KMS-11 (cell line): ENCODE data around the gene ABL2.

ENCODE experiments used
- H2AFZ ChIP-seq: fragments of 200-600 bp; sonication (generic); 2 replicates; pipeline ENCODE4 v1.6.1; 2016; ENCODE audit warnings: antibody characterized with exemption, mixed run types, low read depth
- H3K27ac ChIP-seq: fragments of 200-600 bp; sonication (generic); 2 replicates; pipeline ENCODE4 v1.6.1; 2016; ENCODE audit warnings: mild to moderate bottlenecking, mixed run types
- H3K27me3 ChIP-seq: fragments of 200-600 bp; sonication (generic); 2 replicates; pipeline ENCODE4 v1.6.1; 2017; ENCODE audit warnings: mild to moderate bottlenecking, low read depth, mixed run types, moderate library complexity; ENCODE audit not compliant: insufficient read depth
- H3K36me3 ChIP-seq: fragments of 200-600 bp; sonication (generic); 2 replicates; pipeline ENCODE4 v1.6.1; 2017; ENCODE audit warnings: mild to moderate bottlenecking, mixed run types; ENCODE audit not compliant: insufficient read depth
- H3K4me1 ChIP-seq: fragments of 200-600 bp; sonication (generic); 2 replicates; pipeline ENCODE4 v1.6.1; 2016; ENCODE audit warnings: mild to moderate bottlenecking, low read depth, mixed run types; ENCODE audit not compliant: poor library complexity, severe bottlenecking
- H3K4me2 ChIP-seq: fragments of 200-600 bp; sonication (generic); 2 replicates; pipeline ENCODE4 v1.7.0; 2016; ENCODE audit warnings: mild to moderate bottlenecking, mixed run types
- H3K4me3 ChIP-seq: fragments of 200-600 bp; sonication (generic); IDR thresholded peaks from 2 replicates; pipeline ENCODE4 v1.6.1; 2017; ENCODE audit warnings: low read depth, low read length, mixed read lengths; ENCODE audit not compliant: insufficient read depth
- H3K79me2 ChIP-seq: fragments of 200-600 bp; sonication (generic); 2 replicates; pipeline ENCODE4 v1.6.1; 2016; ENCODE audit warnings: low read depth, mixed run types; ENCODE audit not compliant: insufficient read depth
- H3K9ac ChIP-seq: fragments of 200-600 bp; sonication (generic); 2 replicates; pipeline ENCODE4 v1.6.1; 2016; ENCODE audit warnings: mild to moderate bottlenecking, mixed run types
- H4K20me1 ChIP-seq: fragments of 200-600 bp; sonication (generic); 2 replicates; pipeline ENCODE4 v1.6.1; 2016; ENCODE audit warnings: mild to moderate bottlenecking, mixed run types; ENCODE audit not compliant: insufficient read depth
- CTCF ChIP-seq: fragments of 200-600 bp; sonication (generic); conservative IDR thresholded peaks from 2 replicates; pipeline ENCODE4 v1.6.1; 2017; ENCODE audit warnings: low read depth, mild to moderate bottlenecking, antibody characterized with exemption, low read length, moderate library complexity, mixed read lengths

The ABL2 gene

GRCh38 chr1:179091691-179092165 is 137.7 kb downstream of the ABL2 start:
- H2AFZ ChIP-seq = no peak overlapping the region

DNA sequence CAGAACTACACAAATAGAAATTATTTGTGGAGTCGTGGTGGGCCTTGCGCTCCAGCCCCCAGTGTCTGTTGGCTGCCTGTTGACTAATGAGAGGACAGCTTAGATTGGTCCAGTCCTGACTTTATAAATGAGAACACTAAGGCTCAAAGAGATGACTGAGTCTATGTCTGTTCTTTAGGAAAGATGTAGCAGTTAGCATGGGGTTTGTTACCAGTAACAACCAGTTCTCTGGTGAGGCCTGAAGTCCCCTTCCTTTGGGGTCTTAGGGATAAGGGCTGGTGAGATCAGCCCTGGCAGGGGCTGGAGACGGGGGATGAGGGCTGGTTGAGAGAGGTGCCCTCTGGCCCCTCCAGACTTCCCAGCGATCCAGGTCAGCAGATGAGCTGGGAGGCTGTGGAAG is 138.6 kb downstream of the ABL2 start:
- Histone ChIP-seq H3K4me2 (no peak overlapping the region), H3K79me2 (peaks cover 40% of the 10 kb centered on the region), H3K9ac (no peak overlapping the region), H3K27me3 (no peaks in the 10 kb centered on the region), H2AFZ (no peak overlapping the region), H3K36me3 (peaks cover 11% of the 10 kb centered on the region; the same call in 1 of the 2 replicates), H3K4me3 (no peak overlapping the region), H4K20me1 (0 out of 2 replicates have a peak, but pooled peaks cover 6% of the 10 kb centered on the region), H3K4me1 (peaks cover 43% of the 10 kb centered on the region), H3K27ac (no peak overlapping the region)
- TF ChIP-seq CTCF = no peak

More at GRCh38 chr1:179091691-179092165, 137.7 kb downstream of the ABL2 start:
- Histone ChIP-seq H3K4me1 (peaks cover 37% of the 10 kb centered on the region), H3K27me3 (no peaks in the 10 kb centered on the region), H3K9ac (no peak overlapping the region), H3K4me2 (no peak overlapping the region), H4K20me1 (0 out of 2 replicates have a peak, but pooled peaks cover 6% of the 10 kb centered on the region), H3K36me3 (peaks cover 11% of the 10 kb centered on the region; the same call in 1 of the 2 replicates), H3K27ac (no peak overlapping the region), H3K4me3 (no peak overlapping the region), H3K79me2 (peaks cover 32% of the 10 kb centered on the region)
- TF ChIP-seq CTCF = no peak

DNA sequence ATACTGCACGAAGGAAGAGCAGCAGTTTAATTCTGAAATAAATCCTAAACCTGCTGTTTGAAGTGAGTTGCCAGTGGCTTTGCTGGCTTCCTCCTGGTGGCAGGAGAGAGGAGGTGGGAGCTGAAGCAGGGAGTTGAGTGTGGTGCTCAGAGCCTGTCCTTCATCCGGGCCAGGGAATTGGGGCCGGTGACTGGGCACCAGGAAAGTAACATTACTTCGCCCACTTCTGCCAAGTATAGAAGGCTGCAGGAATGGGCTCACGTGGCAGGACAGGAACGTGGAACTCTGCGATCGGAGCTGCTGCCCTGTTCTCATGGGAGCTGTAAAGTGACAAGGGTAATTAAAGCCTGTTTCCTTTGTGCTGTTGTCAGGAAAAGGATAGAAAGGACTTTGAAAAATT is 139.0 kb downstream of the ABL2 start:
- H3K27me3 ChIP-seq = no peaks in the 10 kb centered on the region
- H3K4me1 ChIP-seq = peaks cover 45% of the 10 kb centered on the region
- peaks cover 14% of the 10 kb centered on the region; the same call in 1 of the 2 replicates for H3K36me3 ChIP-seq
- H3K9ac ChIP-seq = no peak overlapping the region
- H3K27ac ChIP-seq = no peak overlapping the region
- peaks cover 44% of the 10 kb centered on the region for H3K79me2 ChIP-seq
- no peak overlapping the region for H2AFZ ChIP-seq
- H3K4me2 ChIP-seq = no peak overlapping the region
- no peak for TF ChIP-seq CTCF
- H4K20me1 ChIP-seq = 0 out of 2 replicates have a peak, but pooled peaks cover 6% of the 10 kb centered on the region
- H3K4me3 ChIP-seq = no peak overlapping the region

DNA sequence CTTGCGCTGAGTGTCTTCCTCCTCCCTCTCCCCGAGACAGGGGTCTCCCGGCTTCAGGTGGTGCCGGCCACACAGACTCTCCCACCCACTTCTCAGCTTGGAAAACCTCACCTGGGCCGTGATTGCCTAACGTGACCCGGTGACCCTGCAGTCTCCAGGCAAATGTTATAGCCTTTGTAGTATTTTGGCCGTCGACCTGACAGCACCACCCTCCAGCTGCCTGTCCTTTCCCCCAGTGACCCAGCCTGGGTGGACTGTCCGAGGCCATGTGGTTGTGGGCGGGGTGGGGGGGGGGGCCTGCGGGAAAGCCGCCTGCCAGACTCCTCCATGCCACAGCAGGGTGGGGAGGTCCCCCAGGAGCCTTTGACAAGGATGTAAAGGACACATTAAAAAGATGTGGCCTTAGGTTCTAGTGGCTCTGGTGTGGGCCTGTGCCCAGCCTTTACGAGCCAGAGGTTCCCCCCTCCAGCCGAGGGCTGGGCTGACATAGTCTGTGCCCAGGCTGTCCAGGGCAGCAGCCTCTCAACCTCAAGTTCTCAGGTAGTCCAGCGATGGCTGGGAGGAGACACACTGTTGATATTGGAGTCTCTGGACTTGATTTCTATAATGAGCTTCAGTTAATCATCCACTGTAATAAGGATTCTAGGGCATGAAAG is 139.5 kb downstream of the ABL2 start:
- 0 out of 2 replicates have a peak, but pooled peaks cover 6% of the 10 kb centered on the region for H4K20me1 ChIP-seq
- no peak overlapping the region for H3K27ac ChIP-seq
- no peak overlapping the region for H3K4me2 ChIP-seq
- no peak overlapping the region for H3K9ac ChIP-seq
- peaks cover 15% of the 10 kb centered on the region; the same call in 1 of the 2 replicates for H3K36me3 ChIP-seq
- H3K4me1 ChIP-seq = peaks cover 51% of the 10 kb centered on the region
- no peaks in the 10 kb centered on the region for H3K27me3 ChIP-seq
- H3K79me2 ChIP-seq = peaks cover 49% of the 10 kb centered on the region
- no peak overlapping the region for H2AFZ ChIP-seq
- no peak overlapping the region for H3K4me3 ChIP-seq
- TF ChIP-seq CTCF = no peak
